Hepatocyte (in vitro differentiated cells): Measurements from ENCODE around the gene DRC1. TPM values are rescaled to one million over a fixed set of nuclear protein-coding genes. Genes with fewer than 3 reads are reported as not detected.

Experiments used
- DNase-seq: peaks from one replicate; pipeline ENCODE4 v3.0.0-alpha.2; 2016; ENCODE audit warnings: low spot score
- H2AFZ ChIP-seq: fragments of 200-600 bp; sonication (generic); 2 replicates; pipeline ENCODE4 v1.6.0; 2016; ENCODE audit warnings: antibody characterized with exemption, mild to moderate bottlenecking
- H3K27ac ChIP-seq: fragments of 200-600 bp; sonication (generic); 2 replicates; pipeline ENCODE4 v1.5.1; 2016; ENCODE audit warnings: mild to moderate bottlenecking
- H3K27me3 ChIP-seq: fragments of 200-600 bp; sonication (generic); 2 replicates; pipeline ENCODE4 v1.6.1; 2016
- H3K36me3 ChIP-seq: fragments of 200-600 bp; sonication (generic); replicated peaks from 2 replicates; pipeline ENCODE4 v1.5.1; 2016; ENCODE audit warnings: low read depth; ENCODE audit not compliant: insufficient read depth
- H3K4me1 ChIP-seq: fragments of 200-600 bp; sonication (generic); 2 replicates; pipeline ENCODE4 v1.5.1; 2016; ENCODE audit warnings: mild to moderate bottlenecking, moderate library complexity; ENCODE audit not compliant: insufficient read depth
- H3K4me2 ChIP-seq: fragments of 200-600 bp; sonication (generic); 2 replicates; pipeline ENCODE4 v1.6.0; 2016
- H3K4me3 ChIP-seq: fragments of 200-600 bp; sonication (generic); 2 replicates; pipeline ENCODE4 v1.5.1; 2016; ENCODE audit warnings: mild to moderate bottlenecking
- H3K79me2 ChIP-seq: fragments of 200-600 bp; sonication (generic); 2 replicates; pipeline ENCODE4 v1.6.0; 2017; ENCODE audit warnings: mild to moderate bottlenecking
- H3K9me2 ChIP-seq: fragments of 200-600 bp; sonication (generic); replicated peaks from 2 replicates; pipeline ENCODE4 v1.6.0; 2017; ENCODE audit warnings: mild to moderate bottlenecking; ENCODE audit not compliant: insufficient read depth
- H3K9me3 ChIP-seq: fragments of 200-600 bp; sonication (generic); 2 replicates; pipeline ENCODE4 v1.5.1; 2016; ENCODE audit warnings: low read depth, mild to moderate bottlenecking
- H4K20me1 ChIP-seq: fragments of 200-600 bp; sonication (generic); 2 replicates; pipeline ENCODE4 v1.6.0; 2016; ENCODE audit warnings: mild to moderate bottlenecking; ENCODE audit not compliant: insufficient read depth, poor library complexity, severe bottlenecking
- EZH2 ChIP-seq: fragments of 200-600 bp; sonication (generic); IDR thresholded peaks from 2 replicates; pipeline ENCODE4 v1.6.1; 2016; ENCODE audit warnings: antibody characterized with exemption, mild to moderate bottlenecking, borderline replicate concordance
- EZH2phosphoT487 ChIP-seq: fragments of 200-600 bp; sonication (generic); IDR thresholded peaks from one replicate; pipeline ENCODE4 v1.6.1; 2018; ENCODE audit warnings: antibody characterized with exemption, mild to moderate bottlenecking, low read depth, moderate library complexity; ENCODE audit not compliant: unreplicated experiment, severe bottlenecking
- WGBS: methylation state at CpG from one replicate; pipeline ENCODE4 v1.1.6; 2016; ENCODE audit warnings: low lambda C conversion rate; ENCODE audit errors: missing lambda C conversion rate; 5-methylcytosine and 5-hydroxymethylcytosine counted together
- polyA plus RNA-seq: library from polyadenylated mRNA; unstranded; fragments of >200 nt; fragmentation: Nextera tagmentation; extraction: Ambion mirVana; gene quantifications from 2 replicates; pipeline ENCODE4 v1.2.1, GENCODE V29; 2016
- total RNA-seq: library from RNA; depleted of rRNA; stranded (reverse); fragments of >200 nt; gene quantifications from 2 replicates; pipeline ENCODE4 v1.2.3, GENCODE V29; 2014
- TF ChIP-seq, protein P1 (sequence below): fragments of 200-600 bp; sonication (generic); IDR thresholded peaks from 2 replicates; pipeline ENCODE4 v1.5.1; 2016; ENCODE audit warnings: antibody characterized with exemption, mild to moderate bottlenecking; ENCODE audit not compliant: poor library complexity

Gene DRC1
- total and polyA plus RNA-seq, 2 experiments from 2014 or later: 0.06 TPM; not detected in 1

DNA sequence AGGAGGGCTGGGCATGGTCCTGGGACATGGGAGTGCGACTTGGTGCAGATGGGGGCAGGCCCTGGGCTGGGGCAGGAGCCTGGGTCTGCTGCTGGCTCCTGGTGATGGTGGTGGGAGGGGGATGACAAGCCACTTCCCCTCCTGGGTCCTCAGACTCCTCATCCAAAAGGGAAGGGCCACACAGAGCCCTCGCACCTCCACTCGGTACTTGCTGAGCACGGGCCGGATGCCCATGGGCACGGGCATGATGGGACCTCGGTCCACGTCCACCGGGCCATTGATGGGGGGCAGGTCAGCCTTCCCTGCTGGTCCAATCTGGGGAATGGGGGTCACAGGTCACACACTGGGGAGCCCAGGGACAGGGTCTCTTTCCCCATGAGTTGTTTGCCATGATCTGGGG is 72.1 kb downstream of the DRC1 start:
- H3K4me2 ChIP-seq: no peak overlapping the region
- no peak for DNase-seq

GRCh38 chr2:26474261-26474785 is 72.6 kb downstream of the DRC1 start:
- WGBS: 92% methylated on average over 13 of the region's 14 CpGs

More for the DNA sequence above, 72.1 kb downstream of the DRC1 start:
- H2AFZ ChIP-seq: no peak overlapping the region
- TF ChIP-seq, protein P1, sequence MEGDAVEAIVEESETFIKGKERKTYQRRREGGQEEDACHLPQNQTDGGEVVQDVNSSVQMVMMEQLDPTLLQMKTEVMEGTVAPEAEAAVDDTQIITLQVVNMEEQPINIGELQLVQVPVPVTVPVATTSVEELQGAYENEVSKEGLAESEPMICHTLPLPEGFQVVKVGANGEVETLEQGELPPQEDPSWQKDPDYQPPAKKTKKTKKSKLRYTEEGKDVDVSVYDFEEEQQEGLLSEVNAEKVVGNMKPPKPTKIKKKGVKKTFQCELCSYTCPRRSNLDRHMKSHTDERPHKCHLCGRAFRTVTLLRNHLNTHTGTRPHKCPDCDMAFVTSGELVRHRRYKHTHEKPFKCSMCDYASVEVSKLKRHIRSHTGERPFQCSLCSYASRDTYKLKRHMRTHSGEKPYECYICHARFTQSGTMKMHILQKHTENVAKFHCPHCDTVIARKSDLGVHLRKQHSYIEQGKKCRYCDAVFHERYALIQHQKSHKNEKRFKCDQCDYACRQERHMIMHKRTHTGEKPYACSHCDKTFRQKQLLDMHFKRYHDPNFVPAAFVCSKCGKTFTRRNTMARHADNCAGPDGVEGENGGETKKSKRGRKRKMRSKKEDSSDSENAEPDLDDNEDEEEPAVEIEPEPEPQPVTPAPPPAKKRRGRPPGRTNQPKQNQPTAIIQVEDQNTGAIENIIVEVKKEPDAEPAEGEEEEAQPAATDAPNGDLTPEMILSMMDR: no peak
- H3K4me1 ChIP-seq: peaks cover 3% of the 10 kb centered on the region
- no peak overlapping the region for H3K4me3 ChIP-seq
- no peaks in the 10 kb centered on the region for H3K36me3 ChIP-seq
- H3K9me2 ChIP-seq: no peaks in the 10 kb centered on the region
- no peak overlapping the region for H3K27ac ChIP-seq
- H3K9me3 ChIP-seq: no peaks in the 10 kb centered on the region
- 97% methylated on average over 8 of the region's 9 CpGs for WGBS
- H3K79me2 ChIP-seq: no peaks in the 10 kb centered on the region
- no peaks in the 10 kb centered on the region for H4K20me1 ChIP-seq
- H3K27me3 ChIP-seq: no peaks in the 10 kb centered on the region

DNA sequence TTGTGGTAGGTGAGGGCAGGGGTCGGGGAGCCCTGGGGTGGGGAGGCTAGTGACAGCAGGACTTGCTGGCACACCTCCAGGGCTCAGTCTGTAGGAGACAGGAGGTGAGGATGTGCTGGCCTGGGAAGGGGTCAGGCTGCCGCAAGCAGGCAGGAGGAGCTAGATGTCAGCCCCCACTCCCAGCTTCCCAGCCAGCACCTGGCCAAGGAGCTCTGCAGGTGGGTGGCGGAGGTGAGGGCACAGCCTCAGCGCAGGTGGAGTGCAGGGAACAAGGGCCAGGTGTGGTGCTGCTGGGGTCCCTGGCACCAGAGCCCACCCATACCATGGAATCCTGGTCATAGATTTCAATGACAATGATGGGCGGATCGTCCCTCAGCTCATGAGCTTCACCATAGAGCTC is 73.3 kb downstream of the DRC1 start:
- no peak for TF ChIP-seq EZH2phosphoT487
- TF ChIP-seq, protein P1: no peak
- no peak for TF ChIP-seq EZH2
- no peak overlapping the region for H3K4me3 ChIP-seq
- no peak overlapping the region for H2AFZ ChIP-seq
- no peaks in the 10 kb centered on the region for H3K36me3 ChIP-seq
- no peaks in the 10 kb centered on the region for H4K20me1 ChIP-seq
- no peaks in the 10 kb centered on the region for H3K9me3 ChIP-seq
- H3K79me2 ChIP-seq: no peaks in the 10 kb centered on the region
- no peak overlapping the region for H3K4me2 ChIP-seq
- no peaks in the 10 kb centered on the region for H3K27me3 ChIP-seq
- no peak for DNase-seq
- peaks cover 3% of the 10 kb centered on the region for H3K4me1 ChIP-seq
- 95% methylated on average over 6 of the region's 6 CpGs for WGBS
- H3K9me2 ChIP-seq: no peaks in the 10 kb centered on the region
- H3K27ac ChIP-seq: no peak overlapping the region

More at GRCh38 chr2:26474261-26474785, 72.6 kb downstream of the DRC1 start:
- peaks cover 3% of the 10 kb centered on the region for H3K4me1 ChIP-seq
- H3K4me2 ChIP-seq: no peak overlapping the region
- no peaks in the 10 kb centered on the region for H3K9me2 ChIP-seq
- H3K79me2 ChIP-seq: no peaks in the 10 kb centered on the region
- H3K4me3 ChIP-seq: no peak overlapping the region
- H2AFZ ChIP-seq: no peak overlapping the region
- DNase-seq: no peak
- H3K27me3 ChIP-seq: no peaks in the 10 kb centered on the region
- no peak overlapping the region for H3K27ac ChIP-seq
- H3K9me3 ChIP-seq: no peaks in the 10 kb centered on the region
- no peaks in the 10 kb centered on the region for H4K20me1 ChIP-seq
- TF ChIP-seq, protein P1: no peak
- no peaks in the 10 kb centered on the region for H3K36me3 ChIP-seq
